Heart right ventricle (tissue), 16 donors: ENCODE results near the gene ERCC1. TPM values are rescaled to one million over a fixed set of nuclear protein-coding genes. Genes with fewer than 3 reads are reported as not detected.
"Not testable (repeated sequence)": the region's sequence is repeated elsewhere in the genome, so short reads cannot be mapped to it uniquely, and the experiment has no call there.

Source experiments
- ATAC-seq, 8 donors: fragments of 200-7000 bp; cut with Tn5 transposase; one replicate each; pipeline ENCODE4 v1.9.1; 2020; ENCODE audit warnings: mild to moderate bottlenecking in 8 of 8, moderate library complexity in 8 of 8, moderate number of reproducible peaks in 1 of 8
- DNase-seq, 2 donors: peaks; one replicate each; pipeline ENCODE4 v3.0.0-alpha.2; 2020
- H3K27ac ChIP-seq, 10 donors: fragments of 200-600 bp; sonication (generic) in 2 of 10; one replicate each; pipeline versions ENCODE4 v1.5.0 to v1.8.0; 2020 to 2022; ENCODE audit warnings: mild to moderate bottlenecking in 3 of 10
- H3K27me3 ChIP-seq, 7 donors: fragments of 200-600 bp; one replicate each; pipeline ENCODE4 v1.8.0; 2021 to 2022; ENCODE audit warnings: mild to moderate bottlenecking in 2 of 7
- H3K36me3 ChIP-seq, 9 donors: fragments of 200-600 bp; sonication (generic) in 1 of 9; one replicate each; pipeline versions ENCODE4 v1.5.0 to v1.8.0; 2020 to 2022; ENCODE audit warnings: mild to moderate bottlenecking in 2 of 9
- H3K4me1 ChIP-seq, 9 donors: fragments of 200-600 bp; sonication (generic) in 1 of 9; one replicate each; pipeline versions ENCODE4 v1.5.0 to v1.8.0; 2020 to 2022; ENCODE audit warnings: mild to moderate bottlenecking in 4 of 9
- H3K4me3 ChIP-seq, 10 donors: fragments of 200-600 bp; sonication (generic) in 2 of 10; one replicate each; pipeline versions ENCODE4 v1.5.0 to v1.8.0; 2020 to 2022; ENCODE audit warnings: mild to moderate bottlenecking in 7 of 10, moderate library complexity in 2 of 10
- H3K9me3 ChIP-seq, 11 donors: fragments of 200-600 bp in 10 of 11; sonication (generic) in 2 of 11; one replicate each; pipeline versions ENCODE4 v1.5.0 to v1.8.0; 2013 to 2022; ENCODE audit warnings: mild to moderate bottlenecking in 2 of 11, control low read depth in 1 of 11, moderate library complexity in 1 of 11
- CTCF ChIP-seq, 9 donors: fragments of 200-600 bp; sonication (generic) in 2 of 9; IDR thresholded peaks; one replicate each; pipeline versions ENCODE4 v1.5.0 to v1.8.0; 2021 to 2022; ENCODE audit warnings: antibody characterized with exemption in 9 of 9, mild to moderate bottlenecking in 5 of 9, moderate library complexity in 1 of 9
- WGBS, 2 donors: extraction: QIAGEN DNeasy Blood & Tissue Kit; methylation state at CpG; one replicate each; pipeline ENCODE4 v1.1.7; 2013; ENCODE audit warnings: inconsistent platforms in 1 of 2; 5-methylcytosine and 5-hydroxymethylcytosine counted together
- intact Hi-C, 10 donors: fragments of 100-400 bp; cut with DNase I; formaldehyde crosslinking; loops; one replicate each; pipeline versions ENCODE4 v1.11.1 to v1.14.2; 2022
- polyA plus RNA-seq, 2 donors: library from polyadenylated mRNA; stranded (reverse); fragments of 200-250 nt; gene quantifications; one replicate each; pipeline ENCODE4 v1.2.3, GENCODE V29; 2013
- total RNA-seq, 10 donors: library from RNA; stranded (reverse); fragmentation: NEBNext Ultra II Directional in 3 of 10; extraction: Animal tissue kit (Norgen Biotek cat#: 25700) in 3 of 10; gene quantifications; one replicate each; pipeline versions ENCODE4 v1.2.1 to v1.2.4, GENCODE V29; 2021 to 2023
- donor health status: Arrhythmogenic right ventricular cardiomyopathy.
- donor health status: ischemic (EF 13 %, LVEDD 7.1; RV severe dilation, severe dysfunction).
- donor health status: healthy with polysubstance abuse.
- donor health status: DM: no; HTN: yes; CAD: no.
- donor health status: DM: no; HTN: no; CAD: no.
- donor health status: ischemic (EF 25% LVEDD 6.9; RV normal size, moderate dysfunction).
- donor health status: ischemic (EF 25% LVEDD 5.7; RV mildly dilated, moderate dysfunction).
- donor health status: healthy.
- donor health status: DM: yes; HTN: yes; CAD: no.
- donor health status: Ischemic cardiomyopathy.
- donor health status: ischemic (EF 35%, LVEDD 5.7; RV mildly dilated, moderate dysfunction).
- donor health status: nonischemic (EF 11% LVEDD 7.7; RV severe dilation, severe dysfunction).
- donor health status: DM: yes; HTN: yes; CAD: no.
- donor health status: PGD.
- donor health status: ischemic (EF 29% LVEDD 5.4; RV normal size, mild dysfunction).
- donor health status: nonischemic (EF 23%, LVEDD 6.1; RV moderate dilation, normal function).

The ERCC1 gene
- total and polyA plus RNA-seq, 12 donors: 113 to 194 (median 143) TPM

- 66 to 74% methylated on average over 4 of the region's 4 CpGs for WGBS, 2 donors
- Histone ChIP-seq H3K27me3 (no peaks in the 10 kb centered on the region), H3K4me3 (no peak overlapping the region), H3K9me3 (no peaks in the 10 kb centered on the region), H3K4me1 (peaks cover 0 to 19% (median 6%) of the 10 kb centered on the region in 9 donors), H3K36me3 (peaks cover 0 to 97% (median 40%) of the 10 kb centered on the region in 9 donors), H3K27ac (peak overlapping the region in 5 of 10 donors; percentile 20 to 76 (median 43))
- intact Hi-C loops: no loop called here
- no peak for TF ChIP-seq CTCF (IDR thresholded peaks at IDR 0.05)
- DNase-seq: no peak
- ATAC-seq: no peak
These were observed 6.6 kb downstream of the ERCC1 start for GRCh38 chr19:45417151-45417550.

- Histone ChIP-seq H3K4me3 (no peak overlapping the region), H3K27me3 (no peaks in the 10 kb centered on the region), H3K4me1 (peaks cover 0 to 17% (median 6%) of the 10 kb centered on the region in 9 donors), H3K27ac (no peak overlapping the region), H3K9me3 (no peaks in the 10 kb centered on the region), H3K36me3 (peaks cover 0 to 88% (median 31%) of the 10 kb centered on the region in 9 donors)
- no peak for DNase-seq
- no peak for ATAC-seq
- WGBS, 2 donors: 95 to 96% methylated on average over 8 of the region's 8 CpGs
- no peak for TF ChIP-seq CTCF (IDR thresholded peaks at IDR 0.05)
- intact Hi-C loops: no loop called here
These were observed 9.2 kb downstream of the ERCC1 start for GRCh38 chr19:45414468-45414867.

- no peak for DNase-seq
- Histone ChIP-seq H3K4me3 (no peak overlapping the region), H3K27ac (peak overlapping the region in 5 of 10 donors; percentile 3 to 56 (median 19)), H3K9me3 (no peaks in the 10 kb centered on the region), H3K4me1 (peaks cover 0 to 17% (median 6%) of the 10 kb centered on the region in 9 donors), H3K36me3 (peaks cover 0 to 84% (median 21%) of the 10 kb centered on the region in 9 donors), H3K27me3 (no peaks in the 10 kb centered on the region)
- WGBS, 2 donors: 64 to 65% methylated on average over 6 of the region's 6 CpGs
- ATAC-seq: peak in 1 of 8 donors; percentile 16
- TF ChIP-seq CTCF (IDR thresholded peaks at IDR 0.05): no peak
- intact Hi-C loops: no loop called here
These were observed 10.2 kb downstream of the ERCC1 start for GRCh38 chr19:45413497-45413896.

- ATAC-seq, H3K4me3 ChIP-seq, DNase-seq, H3K27ac ChIP-seq, intact Hi-C loops, H3K27me3 ChIP-seq, H3K9me3 ChIP-seq: not testable (repeated sequence)
- peaks cover 0 to 22% (median 14%) of the 10 kb centered on the region in 9 donors for H3K4me1 ChIP-seq
- H3K36me3 ChIP-seq: peaks cover 0 to 58% (median 21%) of the 10 kb centered on the region in 9 donors
- 93 to 99% methylated on average over 4 of the region's 4 CpGs for WGBS, 2 donors
These were observed 13.4 kb downstream of the ERCC1 start for GRCh38 chr19:45410330-45410729.

- no peak for TF ChIP-seq CTCF (IDR thresholded peaks at IDR 0.05)
- H3K9me3 ChIP-seq: no peaks in the 10 kb centered on the region
- H3K27ac ChIP-seq: no peak overlapping the region
- H3K36me3 ChIP-seq: peaks cover 0 to 50% (median 17%) of the 10 kb centered on the region in 9 donors
- no peak overlapping the region for H3K4me3 ChIP-seq
- DNase-seq (no peak), ATAC-seq (no peak)
- intact Hi-C loops: no loop called here
- H3K27me3 ChIP-seq: peaks cover 0 to 6% (median 0%) of the 10 kb centered on the region in 7 donors
- H3K4me1 ChIP-seq: peaks cover 0 to 29% (median 18%) of the 10 kb centered on the region in 9 donors
- whole genome bisulfite sequencing, 2 donors: 51 to 58% methylated on average over 4 of the region's 4 CpGs
These were observed 14.2 kb downstream of the ERCC1 start for GRCh38 chr19:45409557-45409920.
